ENCODE results near the gene PLEKHG5.
A peak's percentile ranks its signal among the peaks of the same experiment; 100 is the strongest.

The PLEKHG5 gene

GRCh38 chr1:6491480-6491962 lies at the start of gene PLEKHG5:
Gene PLEKHG5 (minus strand): TSS chr1:6491667. CDS start chr1:6477571, 14,096 bp downstream.
- DNase-seq (ENCODE audit: insufficient read length, low spot score), result peak; percentile 56

GRCh38 chr1:6538956-6539355 lies 47.5 kb upstream of the PLEKHG5 start:
- FAIRE-seq (no peak), DNase-seq (ENCODE audit: insufficient read length, low spot score) (no peak)

More at GRCh38 chr1:6491480-6491962, at the start of gene PLEKHG5:
- FAIRE-seq, result peak; percentile 83

DNA sequence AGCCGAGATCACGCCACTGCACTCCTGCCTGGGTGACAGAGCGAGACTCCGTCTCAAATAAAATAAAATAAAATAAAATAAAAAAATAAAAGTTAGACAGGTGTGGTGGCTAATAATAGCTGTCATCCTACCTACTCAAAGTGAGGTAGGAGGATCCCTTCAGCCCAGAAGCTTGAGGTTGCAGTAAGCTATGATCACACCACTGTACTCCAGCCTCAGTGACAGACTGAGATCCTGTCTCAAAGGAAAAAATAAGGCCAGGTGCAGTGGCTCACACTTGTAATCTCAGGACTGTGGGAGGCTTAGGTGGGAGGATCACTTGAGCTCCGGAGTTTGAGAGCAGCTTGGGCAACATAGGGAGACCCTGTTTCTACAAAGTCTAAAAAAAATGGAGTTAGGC lies 44.8 kb upstream of the PLEKHG5 start:
- FAIRE-seq (no peak), DNase-seq (ENCODE audit: insufficient read length, low spot score) (no peak)

GRCh38 chr1:6535214-6535613 lies 43.7 kb upstream of the PLEKHG5 start:
- no peak for FAIRE-seq
- DNase-seq (ENCODE audit: insufficient read length, low spot score), result no peak

DNA sequence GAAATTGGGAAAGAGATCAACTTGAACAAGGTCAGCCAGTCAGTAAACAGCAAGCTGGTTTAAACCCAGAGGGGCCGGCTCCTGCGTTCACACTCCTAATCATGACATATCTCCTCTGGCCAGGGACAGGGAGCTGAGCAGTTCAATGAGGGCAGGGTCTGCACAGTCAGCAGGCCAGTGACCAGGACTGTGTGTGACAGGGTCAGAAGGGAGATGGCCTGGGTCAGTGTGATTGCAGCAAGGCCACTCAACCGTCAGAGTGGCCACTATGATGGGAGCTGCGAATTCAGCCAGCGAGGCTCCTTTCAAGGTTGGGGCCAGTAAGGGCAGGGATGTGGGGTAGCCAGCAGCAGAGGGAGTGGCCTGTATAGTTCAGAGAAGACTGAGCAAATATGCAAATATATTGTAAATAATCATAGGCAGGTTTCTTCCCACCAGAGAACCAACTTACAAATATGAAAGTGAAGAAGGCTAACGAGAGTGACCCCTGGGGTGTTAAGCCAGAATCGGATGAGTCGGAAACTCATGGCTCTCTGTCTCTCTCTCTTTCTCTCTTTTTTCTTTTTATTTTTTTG lies 42.9 kb upstream of the PLEKHG5 start:
- no peak for FAIRE-seq
- no peak for DNase-seq (ENCODE audit: insufficient read length, low spot score)

- FAIRE-seq (no peak), DNase-seq (ENCODE audit: insufficient read length, low spot score) (no peak)
These were observed 40.5 kb upstream of the PLEKHG5 start for GRCh38 chr1:6531996-6532395.

DNA sequence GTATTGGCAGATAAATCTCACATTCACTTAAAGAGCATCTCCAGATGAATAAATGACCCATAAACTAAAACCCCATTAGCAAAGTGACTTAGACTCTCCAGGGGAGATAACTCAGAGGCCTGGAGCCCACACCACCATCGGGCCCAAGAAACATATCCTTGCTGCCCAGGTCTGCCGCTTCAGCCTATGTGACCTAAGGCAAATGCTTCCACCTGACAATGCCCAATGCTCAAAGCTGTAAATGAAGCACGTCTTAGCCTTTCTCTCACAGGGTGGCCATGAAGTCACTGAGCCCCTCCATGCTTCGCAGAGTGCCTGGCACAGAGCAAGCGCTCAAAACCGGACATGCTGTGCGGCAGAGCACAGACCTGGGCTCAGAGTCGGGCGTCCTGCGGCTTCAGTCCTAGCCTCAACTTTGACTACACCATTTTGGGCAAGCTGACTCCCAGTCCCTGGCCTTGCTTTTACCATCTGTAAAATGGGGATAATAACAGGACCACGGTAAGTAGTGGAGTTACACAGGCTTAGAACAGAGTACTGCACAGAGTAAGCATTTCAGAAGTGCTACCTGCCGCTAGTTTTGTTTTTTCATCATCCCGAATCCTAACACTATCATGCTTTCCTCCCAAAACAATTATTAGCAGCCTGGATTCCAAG lies 39.2 kb upstream of the PLEKHG5 start:
- DNase-seq (ENCODE audit: insufficient read length, low spot score) (no peak), FAIRE-seq (no peak)

DNA sequence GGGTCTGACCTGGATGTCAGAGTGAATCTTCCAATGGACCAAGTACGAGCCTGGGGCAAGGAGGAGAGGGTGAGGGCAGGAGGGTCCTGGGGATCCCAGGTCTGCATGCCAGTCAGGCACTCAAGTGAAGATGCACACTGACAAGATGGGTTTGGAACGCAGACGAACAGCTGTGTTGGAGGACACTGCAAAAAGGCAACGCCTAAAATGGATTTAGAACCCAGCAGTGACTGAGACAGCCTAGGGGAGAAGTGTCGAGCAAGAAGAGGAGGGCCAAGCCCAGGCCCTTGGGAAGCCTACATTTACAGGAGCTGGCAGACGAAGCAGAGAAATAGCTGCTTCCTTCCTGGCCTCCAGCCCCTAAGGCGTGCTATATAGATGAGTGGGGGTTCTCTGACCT lies 37.0 kb upstream of the PLEKHG5 start:
- DNase-seq (ENCODE audit: insufficient read length, low spot score) (no peak), FAIRE-seq (no peak)

DNA sequence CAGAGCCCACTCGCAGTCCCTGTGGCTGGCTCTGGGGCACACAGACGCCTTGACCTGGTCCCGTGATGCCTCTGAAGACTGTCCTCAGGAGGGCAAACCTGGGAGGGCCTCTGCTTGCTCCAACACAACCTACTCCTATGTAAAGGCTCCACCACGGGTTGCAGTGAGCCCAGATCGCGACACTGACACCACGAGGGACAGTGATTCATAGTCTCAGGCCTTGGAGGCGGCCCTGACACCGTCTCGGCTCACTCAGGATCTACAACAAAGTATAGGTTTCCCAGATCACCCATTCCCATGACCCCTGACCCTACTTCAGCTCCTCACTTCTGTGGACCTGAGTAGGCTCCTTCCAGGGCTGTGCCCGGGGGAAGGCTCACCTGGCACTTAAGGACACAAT lies 34.8 kb upstream of the PLEKHG5 start:
- FAIRE-seq, result no peak
- no peak for DNase-seq (ENCODE audit: insufficient read length, low spot score)

DNA sequence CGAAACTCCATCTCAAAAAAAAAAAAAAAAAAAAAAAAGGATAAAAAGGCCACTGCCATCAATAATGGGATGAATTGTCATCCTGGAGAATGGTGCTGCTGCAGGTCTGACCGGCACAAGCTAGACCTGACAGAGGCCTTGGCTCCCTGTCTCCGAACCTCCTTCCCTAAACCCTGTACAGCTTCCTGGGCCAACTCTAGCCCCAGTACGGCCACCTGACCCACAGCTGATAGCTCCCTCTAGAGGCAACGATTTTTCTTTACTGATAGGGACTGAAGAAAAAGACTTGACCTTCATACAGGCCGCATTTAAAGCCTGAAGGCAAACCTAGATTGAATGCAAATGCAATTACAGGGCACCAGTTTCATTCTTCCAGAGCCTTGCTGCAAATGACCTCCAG lies 32.1 kb upstream of the PLEKHG5 start:
- DNase-seq (ENCODE audit: insufficient read length, low spot score) (peak; percentile 63), FAIRE-seq (no peak)

DNA sequence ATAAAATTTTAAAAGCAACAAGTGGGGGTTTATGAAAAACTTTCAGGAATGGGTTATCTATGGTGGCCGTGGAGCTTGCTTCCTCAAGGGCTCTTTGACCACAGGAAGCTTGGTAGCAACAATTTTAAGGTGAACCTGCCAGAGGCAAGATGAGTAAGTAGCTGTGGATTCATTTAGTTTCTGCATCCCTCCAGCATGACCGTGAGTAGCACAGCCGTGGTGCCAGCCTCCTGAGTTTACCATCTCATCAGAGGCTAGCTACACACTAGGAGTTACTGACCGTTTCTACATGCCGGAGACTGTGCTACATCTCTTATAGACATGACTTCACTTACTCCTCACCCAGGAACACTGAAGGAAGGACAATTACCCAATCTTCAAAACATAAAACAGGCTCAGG lies 30.1 kb upstream of the PLEKHG5 start:
- FAIRE-seq (no peak), DNase-seq (ENCODE audit: insufficient read length, low spot score) (no peak)

- FAIRE-seq (no peak), DNase-seq (ENCODE audit: insufficient read length, low spot score) (no peak)
These were observed 28.6 kb upstream of the PLEKHG5 start for GRCh38 chr1:6519935-6520671.

GRCh38 chr1:6519491-6519934 lies 28.0 kb upstream of the PLEKHG5 start:
- FAIRE-seq, result no peak
- DNase-seq (ENCODE audit: insufficient read length, low spot score), result no peak

GRCh38 chr1:6517435-6517851 lies 26.0 kb upstream of the PLEKHG5 start:
- DNase-seq (ENCODE audit: insufficient read length, low spot score) (peak; percentile 41), FAIRE-seq (peak; percentile 13)

GRCh38 chr1:6515771-6516170 lies 24.3 kb upstream of the PLEKHG5 start:
- FAIRE-seq, result no peak

DNA sequence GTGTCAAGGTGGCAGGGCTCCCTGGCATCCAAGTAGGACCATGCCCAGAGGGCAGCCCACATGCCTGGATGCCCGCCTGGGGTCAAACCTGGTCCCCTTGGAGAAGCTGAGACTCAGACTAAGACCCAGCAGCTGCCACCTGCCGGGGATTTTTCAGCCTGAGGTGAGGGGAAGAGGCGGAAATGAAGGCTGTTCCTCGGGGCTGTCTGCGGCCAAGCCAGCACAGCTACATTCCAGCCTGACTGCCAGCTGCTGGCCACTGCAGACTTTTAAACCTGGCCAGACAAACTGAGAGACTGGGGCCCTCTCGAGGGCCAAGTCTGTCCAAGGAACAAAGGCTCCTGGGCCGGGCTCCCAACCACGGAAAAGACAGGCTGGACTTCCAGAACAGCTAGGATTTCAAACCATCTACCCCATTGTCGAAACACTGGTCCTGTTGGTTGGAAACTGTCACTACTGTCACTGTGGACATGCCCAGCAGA lies 21.9 kb upstream of the PLEKHG5 start:
- FAIRE-seq (no peak), DNase-seq (ENCODE audit: insufficient read length, low spot score) (no peak)

More at GRCh38 chr1:6515771-6516170, 24.3 kb upstream of the PLEKHG5 start:
- peak; percentile 32 for DNase-seq (ENCODE audit: insufficient read length, low spot score)

- DNase-seq (ENCODE audit: insufficient read length, low spot score), result no peak
- FAIRE-seq, result no peak
These were observed 21.4 kb upstream of the PLEKHG5 start for GRCh38 chr1:6512908-6513280.

GRCh38 chr1:6512245-6512907 lies 20.9 kb upstream of the PLEKHG5 start:
- FAIRE-seq, result no peak
- DNase-seq (ENCODE audit: insufficient read length, low spot score), result no peak

DNA sequence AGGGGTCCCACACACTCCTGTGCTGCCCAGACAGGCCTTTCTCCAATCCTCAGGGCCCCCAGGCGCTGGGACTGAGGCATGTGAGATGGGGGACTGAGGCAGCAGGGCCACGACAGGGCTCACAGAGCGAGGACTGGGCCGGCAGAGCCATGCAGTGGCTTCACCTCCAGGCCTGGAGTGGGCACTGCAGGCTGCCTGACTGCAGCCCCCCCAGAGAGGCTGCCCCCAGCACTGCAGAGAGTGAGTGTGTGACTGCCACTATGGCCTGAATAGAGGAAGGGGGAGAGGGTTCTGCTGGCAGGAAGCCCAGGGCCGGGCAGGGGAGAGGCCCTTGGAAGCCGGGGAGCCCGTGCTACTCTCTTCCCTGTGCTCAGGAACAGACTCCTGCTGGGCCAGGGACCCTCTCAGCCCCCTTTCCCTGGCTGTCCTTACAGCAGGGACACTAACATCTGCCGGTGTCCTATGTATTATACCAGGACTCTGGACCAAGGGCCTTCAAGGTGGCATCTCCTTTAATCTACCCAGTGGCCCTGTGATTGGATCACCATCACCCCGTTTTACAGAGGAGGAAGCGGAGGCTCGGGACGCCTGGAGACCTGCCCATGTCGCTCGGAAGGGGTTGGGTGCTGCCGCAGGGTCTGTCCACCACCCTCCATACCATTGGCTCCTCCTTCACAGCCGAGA lies 20.2 kb upstream of the PLEKHG5 start:
- DNase-seq (ENCODE audit: insufficient read length, low spot score), result no peak
- peak; percentile 28 for FAIRE-seq

- FAIRE-seq, result no peak
- DNase-seq (ENCODE audit: insufficient read length, low spot score), result no peak
These were observed 19.6 kb upstream of the PLEKHG5 start for GRCh38 chr1:6511056-6511455.

All from HTR-8/SVneo (cell line).